ENCODE results near the gene RMC1.

GRCh38 chr18:23460285-23461273 is 42.7 kb upstream of the RMC1 start:
- TF ChIP-seq POLR2A (IDR thresholded peaks at IDR 0.05), result no peak
- no peak for TF ChIP-seq CTCF (IDR thresholded peaks at IDR 0.05)

All from heart left ventricle (tissue), 13 donors.